GM18867 (cell line): Measurements from ENCODE around the gene CNTN5.

Experiments
- ATAC-seq: cut with Tn5 transposase; IDR thresholded peaks from one replicate; pipeline ENCODE4 v1.9.1; 2021; ENCODE audit warnings: mild to moderate bottlenecking, moderate library complexity; ENCODE audit not compliant: unreplicated experiment

The CNTN5 gene

GRCh38 chr11:100011697-100012096, 990.9 kb downstream of the CNTN5 start:
- ATAC-seq: no peak

GRCh38 chr11:100013011-100013410, 992.3 kb downstream of the CNTN5 start:
- ATAC-seq: no peak

- ATAC-seq: peak; percentile 51
These were observed 1011.2 kb downstream of the CNTN5 start for GRCh38 chr11:100031973-100032372.

- no peak for ATAC-seq
These were observed 1040.3 kb downstream of the CNTN5 start for GRCh38 chr11:100061006-100061405.

- ATAC-seq: no peak
These were observed 1045.7 kb downstream of the CNTN5 start for GRCh38 chr11:100066399-100066798.

GRCh38 chr11:100068116-100068515, 1047.4 kb downstream of the CNTN5 start:
- no peak for ATAC-seq

- ATAC-seq: no peak
These were observed 1051.4 kb downstream of the CNTN5 start for GRCh38 chr11:100072131-100072530.

GRCh38 chr11:100080381-100080780, 1059.6 kb downstream of the CNTN5 start:
- no peak for ATAC-seq

- ATAC-seq: no peak
These were observed 1060.1 kb downstream of the CNTN5 start for GRCh38 chr11:100080821-100081220.

- no peak for ATAC-seq
These were observed 1072.9 kb downstream of the CNTN5 start for GRCh38 chr11:100093698-100094097.

GRCh38 chr11:100094121-100094865, 1073.5 kb downstream of the CNTN5 start:
- ATAC-seq: no peak

- no peak for ATAC-seq
These were observed 1075.1 kb downstream of the CNTN5 start for GRCh38 chr11:100095809-100096208.

GRCh38 chr11:100098560-100098959, 1077.8 kb downstream of the CNTN5 start:
- no peak for ATAC-seq

GRCh38 chr11:100105255-100105981, 1084.7 kb downstream of the CNTN5 start:
- no peak for ATAC-seq

GRCh38 chr11:100105982-100106358, 1085.2 kb downstream of the CNTN5 start:
- ATAC-seq: no peak

- ATAC-seq: no peak
These were observed 1098.4 kb downstream of the CNTN5 start for GRCh38 chr11:100119176-100119575.

GRCh38 chr11:100133114-100133513, 1112.4 kb downstream of the CNTN5 start:
- no peak for ATAC-seq

- no peak for ATAC-seq
These were observed 1120.5 kb downstream of the CNTN5 start for GRCh38 chr11:100141201-100141600.

GRCh38 chr11:100151944-100152343, 1131.2 kb downstream of the CNTN5 start:
- no peak for ATAC-seq

- no peak for ATAC-seq
These were observed 1132.0 kb downstream of the CNTN5 start for GRCh38 chr11:100152766-100153165.

- no peak for ATAC-seq
These were observed 1142.7 kb downstream of the CNTN5 start for GRCh38 chr11:100163471-100163870.

- ATAC-seq: no peak
These were observed 1154.1 kb downstream of the CNTN5 start for GRCh38 chr11:100174881-100175280.
